BJ (cell line): ENCODE results near the gene SMARCA2. TPM values are rescaled to one million over a fixed set of nuclear protein-coding genes. Genes with fewer than 3 reads are reported as not detected.

Source experiments
- CTCF ChIA-PET: fragments of 350-600 bp; formaldehyde crosslinking; extraction: SDS; loops from one replicate; lab custom pipeline; 2021; ENCODE audit warnings: antibody characterized with exemption, inconsistent platforms; lab: Yijun Ruan, JAX
- POLR2A ChIA-PET: fragments of 300-600 bp; sonication (Branson Sonifier 250); formaldehyde crosslinking; extraction: SDS; loops from one replicate; lab custom pipeline; 2021; ENCODE audit warnings: antibody characterized with exemption; lab: Charles Lee
- DNase-seq: peaks from one replicate; pipeline ENCODE4 v3.0.0-alpha.2; 2011; ENCODE audit warnings: low read depth
- H3K27me3 ChIP-seq: 2 replicates; pipeline ENCODE4 v1.6.0; 2011; ENCODE audit warnings: low read length; ENCODE audit not compliant: control insufficient read depth, insufficient read depth
- H3K36me3 ChIP-seq: 2 replicates; pipeline ENCODE4 v1.5.1; 2011; ENCODE audit warnings: low read length; ENCODE audit not compliant: control insufficient read depth, insufficient read depth
- H3K4me3 ChIP-seq: 2 replicates; pipeline ENCODE4 v1.5.1; 2011; ENCODE audit warnings: low read depth, mild to moderate bottlenecking, control low read depth, low read length
- CTCF ChIP-seq: IDR thresholded peaks from 2 replicates; pipeline ENCODE4 v1.5.1; 2011; ENCODE audit warnings: low read depth, mild to moderate bottlenecking, control low read depth, inconsistent platforms, low read length, moderate library complexity; ENCODE audit not compliant: insufficient read depth
- polyA plus RNA-seq: library from polyadenylated mRNA; depleted of rRNA; stranded (reverse); fragments of >200 nt; gene quantifications from 2 replicates; pipeline ENCODE4 v1.2.3, GENCODE V29; 2011

Gene SMARCA2
- polyA plus RNA-seq, 1 experiment, result 67.4 TPM

DNA sequence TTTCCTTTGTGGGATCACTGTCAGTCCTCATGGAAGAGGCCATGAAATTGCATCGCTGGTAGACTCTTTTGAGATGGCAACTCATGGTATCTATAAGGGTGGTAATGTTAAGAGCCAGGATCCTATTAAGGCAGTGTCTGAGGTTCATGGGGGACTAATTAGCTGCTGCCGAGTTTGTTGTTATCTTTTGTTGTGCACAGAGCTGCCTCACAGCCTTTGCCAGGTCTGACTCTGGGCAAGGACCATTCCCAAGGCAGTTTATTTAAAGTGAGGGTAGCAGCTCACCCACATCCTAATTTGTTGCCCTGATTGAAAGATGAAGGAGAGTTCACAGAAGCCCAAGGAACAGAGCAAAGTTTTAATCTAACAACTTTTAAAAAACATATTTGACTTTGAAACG lies 7.9 kb downstream of the SMARCA2 start:
- H3K4me3 ChIP-seq, result no peak overlapping the region
- POLR2A ChIA-PET, result no interaction called here
- DNase-seq, result no peak
- no peaks in the 10 kb centered on the region for H3K27me3 ChIP-seq
- CTCF ChIA-PET, result no interaction called here
- TF ChIP-seq CTCF, result no peak
- H3K36me3 ChIP-seq, result no peaks in the 10 kb centered on the region; the same call in 1 of the 2 replicates

DNA sequence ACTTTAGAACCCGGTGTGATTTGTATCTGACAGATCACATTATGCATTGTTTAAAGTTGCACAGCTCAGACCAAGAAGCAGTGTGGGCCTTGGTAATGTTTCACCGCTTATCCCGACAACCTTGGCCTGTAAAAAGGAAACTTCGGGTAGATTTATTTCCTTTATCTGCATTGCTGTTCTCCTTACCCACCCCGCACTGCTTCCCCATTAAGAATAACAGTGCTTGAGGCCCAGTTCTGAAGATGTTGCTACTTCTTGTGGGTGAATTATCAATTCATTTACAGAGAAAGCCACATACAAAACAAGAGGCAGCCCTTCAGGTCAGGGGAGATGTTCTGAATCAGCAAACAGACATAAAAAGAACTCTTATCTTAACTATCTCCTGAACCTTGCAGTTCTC lies 8.4 kb downstream of the SMARCA2 start:
- ChIA-PET POLR2A (no interaction called here), CTCF (no interaction called here)
- no peak for DNase-seq
- no peak for TF ChIP-seq CTCF
- H3K36me3 ChIP-seq, result no peaks in the 10 kb centered on the region; the same call in 1 of the 2 replicates
- H3K27me3 ChIP-seq, result no peaks in the 10 kb centered on the region
- no peak overlapping the region for H3K4me3 ChIP-seq

DNA sequence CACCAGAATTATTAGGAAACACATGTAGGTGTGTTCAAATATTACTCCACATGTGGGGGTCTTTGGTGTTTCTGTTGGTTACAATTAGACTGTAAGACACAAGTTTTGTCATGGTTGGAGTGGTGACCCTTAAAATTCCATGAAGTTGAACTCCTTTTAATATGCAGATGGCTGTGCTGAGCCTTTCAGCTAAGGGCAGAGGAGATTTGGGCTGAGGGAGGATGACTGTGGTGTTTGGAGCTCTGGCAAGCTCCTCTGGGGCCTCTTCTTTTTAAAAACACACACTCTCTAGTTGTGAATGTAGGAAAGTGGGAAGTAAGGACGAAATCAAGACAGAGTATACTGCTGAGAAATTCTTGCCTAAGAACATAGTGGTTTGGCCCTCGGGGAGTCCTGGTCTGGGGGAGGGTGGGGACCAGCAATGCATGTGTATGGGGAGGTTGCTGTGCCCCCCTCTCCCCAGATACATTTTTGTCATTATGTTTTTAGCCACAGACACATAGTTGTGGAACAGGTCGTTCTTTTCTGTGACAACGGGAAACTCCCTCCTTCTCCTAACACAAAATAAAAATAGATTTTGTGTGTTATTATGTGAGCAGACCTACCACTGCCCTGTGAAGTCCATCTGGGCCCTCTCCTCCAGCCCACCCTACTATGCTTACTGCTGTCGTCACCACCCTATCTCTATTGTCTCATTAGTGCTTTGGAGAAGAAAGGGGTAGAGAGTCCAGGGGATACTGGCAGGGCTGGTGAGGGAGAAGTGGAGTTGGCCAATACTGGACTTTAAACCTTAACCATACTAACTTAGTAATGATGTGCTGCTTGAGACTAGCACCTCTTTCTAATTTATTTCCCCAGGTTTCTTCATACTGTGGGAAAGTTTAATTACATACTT lies 10.0 kb downstream of the SMARCA2 start:
- Histone ChIP-seq H3K27me3 (no peaks in the 10 kb centered on the region), H3K4me3 (no peak overlapping the region), H3K36me3 (no peaks in the 10 kb centered on the region; the same call in 1 of the 2 replicates)
- DNase-seq, result no peak
- ChIA-PET POLR2A (interaction anchor here (0.7 to 1.0 kb wide), 2 partner anchors 10 to 38 kb away, joined by 3 read pairs; partner anchors contain the start of gene SMARCA2), CTCF (interaction anchor here (1.1 kb wide), 1 partner anchor 10 kb away, joined by 3 read pairs; no protein-coding TSS in a partner anchor)
- no peak for TF ChIP-seq CTCF

- POLR2A ChIA-PET, result no interaction called here
- H3K4me3 ChIP-seq, result no peak overlapping the region
- no peaks in the 10 kb centered on the region; the same call in 1 of the 2 replicates for H3K36me3 ChIP-seq
- no peak for DNase-seq
- no peak for TF ChIP-seq CTCF
- CTCF ChIA-PET, result interaction anchor here (0.9 kb wide), 1 partner anchor 36 kb away, joined by 3 read pairs; no protein-coding TSS in a partner anchor
- H3K27me3 ChIP-seq, result no peaks in the 10 kb centered on the region
Observed at GRCh38 chr9:2026220-2026997, 11.3 kb downstream of the SMARCA2 start.
